OCI-LY7 (cell line): ENCODE data around the gene NINJ1.

Experiments used
- EZH2phosphoT487 ChIP-seq: fragments of 200-600 bp; sonication (generic); IDR thresholded peaks from 2 replicates; pipeline ENCODE4 v1.6.1; 2018; ENCODE audit warnings: low read depth, borderline replicate concordance, mild to moderate bottlenecking, mixed run types, antibody characterized with exemption, low read length, moderate library complexity, mixed read lengths
- TF ChIP-seq, protein P1 (sequence below): fragments of 200-600 bp; sonication (generic); conservative IDR thresholded peaks from 2 replicates; pipeline ENCODE4 v1.5.1; 2014; ENCODE audit warnings: mild to moderate bottlenecking, antibody characterized with exemption, low read length, moderate library complexity, mixed read lengths

DNA sequence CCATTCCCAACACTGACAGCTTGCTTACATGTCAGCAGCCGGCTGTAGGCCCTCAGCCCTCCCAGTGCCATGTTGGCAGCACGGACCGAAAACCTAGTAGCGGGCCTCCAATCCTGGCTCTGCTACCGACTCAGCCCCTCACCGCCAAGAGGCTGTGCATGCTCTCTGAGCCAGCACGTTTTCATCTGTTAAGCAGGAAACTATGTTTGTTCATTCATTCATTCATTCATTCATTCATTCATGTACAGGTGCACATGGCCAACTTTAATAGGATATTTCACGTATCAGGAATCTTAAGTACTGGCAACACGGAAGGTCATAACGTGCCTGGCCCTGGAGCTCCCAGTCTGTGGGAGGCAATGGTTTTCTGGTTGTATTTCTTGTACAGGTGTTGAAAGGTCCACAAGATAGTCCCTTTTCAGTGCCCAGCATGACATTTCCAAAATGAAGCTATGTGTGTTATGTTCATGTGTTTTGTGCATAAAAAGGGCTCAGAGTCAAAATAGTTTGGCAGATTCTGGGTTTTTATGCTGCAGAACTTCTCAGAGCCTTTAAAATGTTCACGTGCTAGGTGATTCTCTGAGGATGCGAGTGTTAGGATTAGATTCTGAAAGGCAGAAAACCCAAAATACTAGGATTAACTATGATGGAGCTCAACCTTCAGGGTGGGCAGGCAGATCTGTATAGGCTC lies 57.8 kb downstream of the NINJ1 start:
- TF ChIP-seq, protein P1, sequence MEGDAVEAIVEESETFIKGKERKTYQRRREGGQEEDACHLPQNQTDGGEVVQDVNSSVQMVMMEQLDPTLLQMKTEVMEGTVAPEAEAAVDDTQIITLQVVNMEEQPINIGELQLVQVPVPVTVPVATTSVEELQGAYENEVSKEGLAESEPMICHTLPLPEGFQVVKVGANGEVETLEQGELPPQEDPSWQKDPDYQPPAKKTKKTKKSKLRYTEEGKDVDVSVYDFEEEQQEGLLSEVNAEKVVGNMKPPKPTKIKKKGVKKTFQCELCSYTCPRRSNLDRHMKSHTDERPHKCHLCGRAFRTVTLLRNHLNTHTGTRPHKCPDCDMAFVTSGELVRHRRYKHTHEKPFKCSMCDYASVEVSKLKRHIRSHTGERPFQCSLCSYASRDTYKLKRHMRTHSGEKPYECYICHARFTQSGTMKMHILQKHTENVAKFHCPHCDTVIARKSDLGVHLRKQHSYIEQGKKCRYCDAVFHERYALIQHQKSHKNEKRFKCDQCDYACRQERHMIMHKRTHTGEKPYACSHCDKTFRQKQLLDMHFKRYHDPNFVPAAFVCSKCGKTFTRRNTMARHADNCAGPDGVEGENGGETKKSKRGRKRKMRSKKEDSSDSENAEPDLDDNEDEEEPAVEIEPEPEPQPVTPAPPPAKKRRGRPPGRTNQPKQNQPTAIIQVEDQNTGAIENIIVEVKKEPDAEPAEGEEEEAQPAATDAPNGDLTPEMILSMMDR, result no peak
- TF ChIP-seq EZH2phosphoT487, result no peak
